Measurements from ENCODE around the gene APC2.

The APC2 gene

GRCh38 chr19:1446713-1447481 is 3.0 kb upstream of the APC2 start:
- H3K27ac Mint-ChIP-seq: no peak overlapping the region

GRCh38 chr19:1447504-1447903 is 2.4 kb upstream of the APC2 start:
- no peak overlapping the region for H3K27ac Mint-ChIP-seq
- no peak overlapping the region for H3K4me3 Mint-ChIP-seq
- no peaks in the 10 kb centered on the region for H3K36me3 Mint-ChIP-seq
- peaks cover 21% of the 10 kb centered on the region for H3K4me1 Mint-ChIP-seq (ENCODE audit: low read depth)
- H3K27me3 Mint-ChIP-seq: peaks cover 27% of the 10 kb centered on the region
- no peaks in the 10 kb centered on the region for H3K9me3 Mint-ChIP-seq (ENCODE audit: low read depth)

More at GRCh38 chr19:1446713-1447481, 3.0 kb upstream of the APC2 start:
- peaks cover 27% of the 10 kb centered on the region for H3K27me3 Mint-ChIP-seq
- peaks cover 23% of the 10 kb centered on the region for H3K4me1 Mint-ChIP-seq (ENCODE audit: low read depth)
- no peaks in the 10 kb centered on the region for H3K36me3 Mint-ChIP-seq
- H3K4me3 Mint-ChIP-seq: peak overlapping the region; percentile 32
- no peaks in the 10 kb centered on the region for H3K9me3 Mint-ChIP-seq (ENCODE audit: low read depth)

GRCh38 chr19:1447944-1448343 is 2.0 kb upstream of the APC2 start:
- Mint-ChIP-seq H3K36me3 (no peaks in the 10 kb centered on the region), H3K9me3 (ENCODE audit: low read depth) (no peaks in the 10 kb centered on the region), H3K4me3 (peak overlapping the region; percentile 20), H3K27ac (no peak overlapping the region), H3K27me3 (peaks cover 28% of the 10 kb centered on the region), H3K4me1 (ENCODE audit: low read depth) (peaks cover 18% of the 10 kb centered on the region)

- Mint-ChIP-seq H3K4me3 (peak overlapping the region; percentile 9), H3K36me3 (no peaks in the 10 kb centered on the region), H3K9me3 (ENCODE audit: low read depth) (no peaks in the 10 kb centered on the region), H3K4me1 (ENCODE audit: low read depth) (peaks cover 21% of the 10 kb centered on the region), H3K27me3 (peaks cover 36% of the 10 kb centered on the region), H3K27ac (no peak overlapping the region)
Observed at GRCh38 chr19:1450735-1451731, 1.1 kb downstream of the APC2 start.

- H3K4me1 Mint-ChIP-seq (ENCODE audit: low read depth): peaks cover 21% of the 10 kb centered on the region
- H3K36me3 Mint-ChIP-seq: no peaks in the 10 kb centered on the region
- H3K9me3 Mint-ChIP-seq (ENCODE audit: low read depth): no peaks in the 10 kb centered on the region
- no peak overlapping the region for H3K4me3 Mint-ChIP-seq
- peaks cover 35% of the 10 kb centered on the region for H3K27me3 Mint-ChIP-seq
- no peak overlapping the region for H3K27ac Mint-ChIP-seq
Observed at GRCh38 chr19:1451916-1452801, 2.2 kb downstream of the APC2 start.

GRCh38 chr19:1452802-1453524 is 3.0 kb downstream of the APC2 start:
- H3K36me3 Mint-ChIP-seq: no peaks in the 10 kb centered on the region
- H3K27me3 Mint-ChIP-seq: peaks cover 27% of the 10 kb centered on the region
- H3K9me3 Mint-ChIP-seq (ENCODE audit: low read depth): no peaks in the 10 kb centered on the region
- no peak overlapping the region for H3K27ac Mint-ChIP-seq
- no peak overlapping the region for H3K4me3 Mint-ChIP-seq
- H3K4me1 Mint-ChIP-seq (ENCODE audit: low read depth): peaks cover 20% of the 10 kb centered on the region

- Mint-ChIP-seq H3K9me3 (ENCODE audit: low read depth) (no peaks in the 10 kb centered on the region), H3K36me3 (no peaks in the 10 kb centered on the region), H3K4me3 (no peak overlapping the region), H3K4me1 (ENCODE audit: low read depth) (peaks cover 18% of the 10 kb centered on the region), H3K27me3 (peaks cover 24% of the 10 kb centered on the region), H3K27ac (no peak overlapping the region)
Observed at GRCh38 chr19:1453525-1454364, 3.8 kb downstream of the APC2 start.

GRCh38 chr19:1455002-1455335 is 5.0 kb downstream of the APC2 start:
- Mint-ChIP-seq H3K27ac (no peak overlapping the region), H3K4me3 (no peak overlapping the region), H3K36me3 (no peaks in the 10 kb centered on the region), H3K4me1 (ENCODE audit: low read depth) (peaks cover 16% of the 10 kb centered on the region), H3K9me3 (ENCODE audit: low read depth) (no peaks in the 10 kb centered on the region), H3K27me3 (peaks cover 19% of the 10 kb centered on the region)

- H3K27ac Mint-ChIP-seq: no peak overlapping the region
- no peaks in the 10 kb centered on the region for H3K9me3 Mint-ChIP-seq (ENCODE audit: low read depth)
- no peaks in the 10 kb centered on the region for H3K36me3 Mint-ChIP-seq
- peak overlapping the region; percentile 64 for H3K4me3 Mint-ChIP-seq
- H3K4me1 Mint-ChIP-seq (ENCODE audit: low read depth): peaks cover 14% of the 10 kb centered on the region
- H3K27me3 Mint-ChIP-seq: peaks cover 16% of the 10 kb centered on the region
Observed at GRCh38 chr19:1455336-1456120, 5.6 kb downstream of the APC2 start.

GRCh38 chr19:1456121-1456900 is 6.4 kb downstream of the APC2 start:
- Mint-ChIP-seq H3K4me1 (ENCODE audit: low read depth) (peaks cover 14% of the 10 kb centered on the region), H3K27me3 (peaks cover 9% of the 10 kb centered on the region), H3K4me3 (no peak overlapping the region), H3K27ac (no peak overlapping the region), H3K9me3 (ENCODE audit: low read depth) (no peaks in the 10 kb centered on the region), H3K36me3 (no peaks in the 10 kb centered on the region)

- Mint-ChIP-seq H3K9me3 (ENCODE audit: low read depth) (no peaks in the 10 kb centered on the region), H3K36me3 (no peaks in the 10 kb centered on the region), H3K27me3 (peaks cover 9% of the 10 kb centered on the region), H3K4me1 (ENCODE audit: low read depth) (peaks cover 14% of the 10 kb centered on the region), H3K4me3 (no peak overlapping the region), H3K27ac (no peak overlapping the region)
Observed at GRCh38 chr19:1457031-1457739, 7.3 kb downstream of the APC2 start.

- H3K4me1 Mint-ChIP-seq (ENCODE audit: low read depth): peaks cover 14% of the 10 kb centered on the region
- H3K36me3 Mint-ChIP-seq: no peaks in the 10 kb centered on the region
- no peaks in the 10 kb centered on the region for H3K9me3 Mint-ChIP-seq (ENCODE audit: low read depth)
- H3K27ac Mint-ChIP-seq: no peak overlapping the region
- H3K27me3 Mint-ChIP-seq: peaks cover 9% of the 10 kb centered on the region
- H3K4me3 Mint-ChIP-seq: no peak overlapping the region
Observed at GRCh38 chr19:1457892-1458291, 8.0 kb downstream of the APC2 start.

All from activated naive CD8-positive, alpha-beta T cell (primary cell).